HepG2 (cell line): ENCODE results near the gene MAPRE3. TPM values are rescaled to one million over a fixed set of nuclear protein-coding genes. Genes with fewer than 3 reads are reported as not detected.

Source experiments
- NCOA5 ChIP-seq: sonication (generic); formaldehyde crosslinking; IDR thresholded peaks from 2 replicates; pipeline ENCODE4 v1.4.0; 2020; ENCODE audit warnings: missing genetic modification reagents
- NFKBIZ ChIP-seq: IDR thresholded peaks from 2 replicates; pipeline ENCODE4 v1.6.1; 2018; ENCODE audit warnings: missing genetic modification reagents, missing compliant biosample characterization
- PITX1 ChIP-seq: sonication (generic); formaldehyde crosslinking; IDR thresholded peaks from 2 replicates; pipeline ENCODE4 v1.5.1; 2020; ENCODE audit warnings: mild to moderate bottlenecking, missing genetic modification reagents
- RXRA ChIP-seq: sonication (generic); formaldehyde crosslinking; IDR thresholded peaks from 2 replicates; pipeline ENCODE4 v1.5.1; 2020; ENCODE audit warnings: missing genetic modification reagents
- SNAPC2 ChIP-seq: sonication (generic); formaldehyde crosslinking; IDR thresholded peaks from 2 replicates; pipeline ENCODE4 v1.8.1; 2022; ENCODE audit warnings: mild to moderate bottlenecking, missing genetic modification reagents
- TAF1 ChIP-seq: sonication (generic); formaldehyde crosslinking; IDR thresholded peaks from 2 replicates; pipeline ENCODE4 v1.4.0; 2020; ENCODE audit warnings: missing genetic modification reagents
- YY1 ChIP-seq: IDR thresholded peaks from 2 replicates; pipeline ENCODE4 v1.6.1; 2011; ENCODE audit warnings: low read length, low read depth, moderate library complexity, mild to moderate bottlenecking; ENCODE audit not compliant: insufficient read depth, insufficient replicate concordance
- ZNF280B ChIP-seq: sonication (generic); formaldehyde crosslinking; IDR thresholded peaks from 2 replicates; pipeline ENCODE4 v1.5.0; 2020; ENCODE audit warnings: missing genetic modification reagents, mild to moderate bottlenecking, borderline replicate concordance
- ZNF607 ChIP-seq: sonication (generic); formaldehyde crosslinking; IDR thresholded peaks from 2 replicates; pipeline ENCODE4 v1.5.1; 2020; ENCODE audit warnings: missing genetic modification reagents, mild to moderate bottlenecking, borderline replicate concordance
- ZNF891 ChIP-seq: sonication (generic); formaldehyde crosslinking; IDR thresholded peaks from 2 replicates; pipeline ENCODE4 v1.5.0; 2020; ENCODE audit warnings: mild to moderate bottlenecking, missing genetic modification reagents
- polyA plus RNA-seq, 8 experiments: library from polyadenylated mRNA; depleted of rRNA in 3 of 8; stranded (reverse) in 7 of 8; unstranded in 1 of 8; fragments of >200 nt; fragmentation: Illumina TruSeq in 4 of 8; extraction: Trizol in 4 of 8; gene quantifications; 2 replicates each; pipeline versions ENCODE4 v1.2.1 to v1.2.3, GENCODE V29; 2011 to 2016; ENCODE audit warnings: low read depth in 4 of 8, missing spikeins in 1 of 8, mixed read lengths in 1 of 8; ENCODE audit not compliant: insufficient read depth in 1 of 8
- total RNA-seq, 5 experiments: library from RNA; depleted of rRNA; stranded (reverse); fragments of >200 nt; fragmentation: Illumina TruSeq; extraction: Trizol; gene quantifications; 2 replicates each; pipeline ENCODE4 v1.2.3, GENCODE V29; 2016; ENCODE audit warnings: low read depth in 1 of 5
- TF ChIP-seq, protein P1 (sequence below): sonication (generic); formaldehyde crosslinking; IDR thresholded peaks from 2 replicates; pipeline ENCODE4 v1.4.0; 2020; ENCODE audit warnings: missing genetic modification reagents
- TF ChIP-seq, protein P2 (sequence below): sonication (generic); formaldehyde crosslinking; IDR thresholded peaks from 2 replicates; pipeline ENCODE4 v1.4.0; 2020; ENCODE audit warnings: mild to moderate bottlenecking, missing genetic modification reagents
- TF ChIP-seq, protein P3 (sequence below): sonication (generic); formaldehyde crosslinking; IDR thresholded peaks from 2 replicates; pipeline ENCODE4 v1.4.0; 2020; ENCODE audit warnings: mild to moderate bottlenecking, missing genetic modification reagents, borderline replicate concordance

MAPRE3 gene
- total and polyA plus RNA-seq, 2 of the 13 experiments (the other 11 are each of a cell fraction or from before 2014, with no cell fraction given) = 0.31 to 0.91 TPM

DNA sequence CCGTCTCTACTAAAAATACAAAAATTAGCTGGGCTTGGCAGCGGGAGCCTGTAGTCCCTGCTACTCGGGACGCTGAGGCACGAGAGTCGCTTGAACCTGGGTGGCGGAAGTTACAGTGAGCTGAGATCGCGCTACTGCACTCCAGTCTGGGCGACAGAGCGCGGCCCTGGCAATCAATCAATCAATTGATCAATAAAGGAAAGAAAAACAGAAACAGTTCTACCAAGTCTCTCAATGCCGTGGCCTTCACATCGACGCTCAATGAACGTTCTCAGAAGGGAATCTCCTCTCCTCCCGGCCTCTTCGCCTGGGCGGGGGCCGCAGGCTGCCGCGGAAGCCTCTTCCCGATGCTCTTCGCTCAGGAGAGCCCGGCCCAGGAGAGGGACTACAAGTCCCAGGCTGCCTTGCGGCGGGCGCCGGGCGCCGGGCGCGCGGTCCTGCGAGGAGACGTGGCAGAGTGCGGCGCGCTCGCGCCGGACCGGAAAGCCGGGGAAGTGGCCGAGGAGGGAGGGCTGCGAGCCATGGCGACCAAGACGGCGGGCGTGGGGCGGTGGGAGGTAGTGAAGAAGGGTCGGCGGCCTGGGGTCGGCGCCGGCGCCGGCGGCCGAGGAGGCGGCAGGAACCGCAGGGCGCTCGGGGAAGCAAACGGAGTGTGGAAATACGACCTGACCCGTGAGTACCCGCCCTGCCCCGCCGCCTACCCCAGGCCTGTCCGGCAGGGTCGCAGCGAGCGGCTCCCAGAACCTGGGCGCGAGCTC is 62.2 kb downstream of the MAPRE3 start, which contains the start of gene TMEM214 (continued):
- TF ChIP-seq SNAPC2 (CRISPR knock-in tag) = peak; percentile 96
- TF ChIP-seq TAF1 (CRISPR knock-in tag) = peak; percentile 76
- TF ChIP-seq, protein P1, sequence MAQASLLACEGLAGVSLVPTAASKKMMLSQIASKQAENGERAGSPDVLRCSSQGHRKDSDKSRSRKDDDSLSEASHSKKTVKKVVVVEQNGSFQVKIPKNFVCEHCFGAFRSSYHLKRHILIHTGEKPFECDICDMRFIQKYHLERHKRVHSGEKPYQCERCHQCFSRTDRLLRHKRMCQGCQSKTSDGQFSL (CRISPR knock-in tag) = no peak
- TF ChIP-seq YY1 = peak; percentile 87
- peak; percentile 98; the same call in 1 of the 2 replicates for TF ChIP-seq ZNF607 (CRISPR knock-in tag)
- TF ChIP-seq PITX1 (CRISPR knock-in tag) = peak; percentile 12
- TF ChIP-seq, protein P2, sequence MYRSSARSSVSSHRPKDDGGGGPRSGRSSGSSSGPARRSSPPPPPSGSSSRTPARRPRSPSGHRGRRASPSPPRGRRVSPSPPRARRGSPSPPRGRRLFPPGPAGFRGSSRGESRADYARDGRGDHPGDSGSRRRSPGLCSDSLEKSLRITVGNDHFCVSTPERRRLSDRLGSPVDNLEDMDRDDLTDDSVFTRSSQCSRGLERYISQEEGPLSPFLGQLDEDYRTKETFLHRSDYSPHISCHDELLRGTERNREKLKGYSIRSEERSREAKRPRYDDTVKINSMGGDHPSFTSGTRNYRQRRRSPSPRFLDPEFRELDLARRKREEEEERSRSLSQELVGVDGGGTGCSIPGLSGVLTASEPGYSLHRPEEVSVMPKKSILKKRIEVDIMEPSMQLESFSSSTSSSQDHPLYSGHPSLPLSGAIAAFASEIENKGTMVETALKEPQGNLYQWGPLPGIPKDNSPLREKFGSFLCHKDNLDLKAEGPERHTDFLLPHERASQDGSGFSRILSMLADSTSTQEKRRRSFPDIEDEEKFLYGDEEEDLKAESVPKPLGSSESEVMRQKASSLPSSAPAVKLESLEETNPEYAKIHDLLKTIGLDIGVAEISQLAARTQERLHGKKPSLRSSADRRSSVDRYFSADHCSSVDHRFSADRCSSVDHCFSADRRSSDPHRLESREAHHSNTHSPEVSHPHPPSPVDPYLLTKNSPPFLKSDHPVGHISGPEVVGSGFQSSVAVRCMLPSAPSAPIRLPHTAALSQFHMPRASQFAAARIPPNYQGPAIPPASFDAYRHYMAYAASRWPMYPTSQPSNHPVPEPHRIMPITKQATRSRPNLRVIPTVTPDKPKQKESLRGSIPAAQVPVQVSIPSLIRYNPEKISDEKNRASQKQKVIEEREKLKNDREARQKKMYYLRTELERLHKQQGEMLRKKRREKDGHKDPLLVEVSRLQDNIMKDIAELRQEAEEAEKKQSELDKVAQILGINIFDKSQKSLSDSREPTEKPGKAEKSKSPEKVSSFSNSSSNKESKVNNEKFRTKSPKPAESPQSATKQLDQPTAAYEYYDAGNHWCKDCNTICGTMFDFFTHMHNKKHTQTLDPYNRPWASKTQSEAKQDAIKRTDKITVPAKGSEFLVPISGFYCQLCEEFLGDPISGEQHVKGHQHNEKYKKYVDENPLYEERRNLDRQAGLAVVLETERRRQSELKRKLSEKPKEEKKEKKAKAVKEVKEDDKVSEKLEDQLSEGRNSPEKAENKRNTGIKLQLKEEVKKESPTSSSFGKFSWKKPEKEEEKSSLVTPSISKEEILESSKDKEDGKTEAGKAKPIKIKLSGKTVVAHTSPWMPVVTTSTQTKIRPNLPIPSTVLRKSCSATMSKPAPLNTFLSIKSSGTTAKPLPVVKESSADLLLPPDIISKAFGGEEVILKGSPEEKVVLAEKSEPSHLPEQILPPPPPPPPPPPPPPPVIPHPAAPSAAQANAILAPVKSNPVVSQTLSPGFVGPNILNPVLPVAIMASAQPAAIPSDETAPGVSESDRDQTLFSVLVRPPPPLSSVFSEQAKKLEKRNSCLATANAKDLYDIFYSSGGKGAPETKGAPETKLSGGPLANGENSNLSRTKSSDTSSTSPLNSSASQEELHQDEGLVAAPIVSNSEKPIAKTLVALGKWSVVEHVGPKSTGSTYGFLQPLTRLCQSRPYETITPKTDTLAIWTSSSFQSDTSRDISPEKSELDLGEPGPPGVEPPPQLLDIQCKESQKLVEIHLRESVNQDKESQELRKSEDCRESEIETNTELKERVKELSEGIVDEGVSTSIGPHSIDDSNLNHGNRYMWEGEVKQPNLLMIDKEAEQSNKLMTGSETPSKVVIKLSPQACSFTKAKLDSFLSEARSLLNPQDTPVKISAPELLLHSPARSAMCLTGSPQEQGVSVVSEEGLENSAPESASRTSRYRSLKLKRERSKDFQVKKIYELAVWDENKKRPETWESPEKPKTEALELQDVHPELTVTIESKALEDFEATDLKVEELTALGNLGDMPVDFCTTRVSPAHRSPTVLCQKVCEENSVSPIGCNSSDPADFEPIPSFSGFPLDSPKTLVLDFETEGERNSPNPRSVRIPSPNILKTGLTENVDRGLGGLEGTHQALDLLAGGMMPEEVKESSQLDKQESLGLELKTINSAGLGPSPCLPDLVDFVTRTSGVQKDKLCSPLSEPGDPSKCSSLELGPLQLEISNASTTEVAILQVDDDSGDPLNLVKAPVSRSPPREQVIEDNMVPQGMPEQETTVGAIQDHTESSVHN = peak; percentile 76; the same call in 1 of the 2 replicates
- TF ChIP-seq, protein P3, sequence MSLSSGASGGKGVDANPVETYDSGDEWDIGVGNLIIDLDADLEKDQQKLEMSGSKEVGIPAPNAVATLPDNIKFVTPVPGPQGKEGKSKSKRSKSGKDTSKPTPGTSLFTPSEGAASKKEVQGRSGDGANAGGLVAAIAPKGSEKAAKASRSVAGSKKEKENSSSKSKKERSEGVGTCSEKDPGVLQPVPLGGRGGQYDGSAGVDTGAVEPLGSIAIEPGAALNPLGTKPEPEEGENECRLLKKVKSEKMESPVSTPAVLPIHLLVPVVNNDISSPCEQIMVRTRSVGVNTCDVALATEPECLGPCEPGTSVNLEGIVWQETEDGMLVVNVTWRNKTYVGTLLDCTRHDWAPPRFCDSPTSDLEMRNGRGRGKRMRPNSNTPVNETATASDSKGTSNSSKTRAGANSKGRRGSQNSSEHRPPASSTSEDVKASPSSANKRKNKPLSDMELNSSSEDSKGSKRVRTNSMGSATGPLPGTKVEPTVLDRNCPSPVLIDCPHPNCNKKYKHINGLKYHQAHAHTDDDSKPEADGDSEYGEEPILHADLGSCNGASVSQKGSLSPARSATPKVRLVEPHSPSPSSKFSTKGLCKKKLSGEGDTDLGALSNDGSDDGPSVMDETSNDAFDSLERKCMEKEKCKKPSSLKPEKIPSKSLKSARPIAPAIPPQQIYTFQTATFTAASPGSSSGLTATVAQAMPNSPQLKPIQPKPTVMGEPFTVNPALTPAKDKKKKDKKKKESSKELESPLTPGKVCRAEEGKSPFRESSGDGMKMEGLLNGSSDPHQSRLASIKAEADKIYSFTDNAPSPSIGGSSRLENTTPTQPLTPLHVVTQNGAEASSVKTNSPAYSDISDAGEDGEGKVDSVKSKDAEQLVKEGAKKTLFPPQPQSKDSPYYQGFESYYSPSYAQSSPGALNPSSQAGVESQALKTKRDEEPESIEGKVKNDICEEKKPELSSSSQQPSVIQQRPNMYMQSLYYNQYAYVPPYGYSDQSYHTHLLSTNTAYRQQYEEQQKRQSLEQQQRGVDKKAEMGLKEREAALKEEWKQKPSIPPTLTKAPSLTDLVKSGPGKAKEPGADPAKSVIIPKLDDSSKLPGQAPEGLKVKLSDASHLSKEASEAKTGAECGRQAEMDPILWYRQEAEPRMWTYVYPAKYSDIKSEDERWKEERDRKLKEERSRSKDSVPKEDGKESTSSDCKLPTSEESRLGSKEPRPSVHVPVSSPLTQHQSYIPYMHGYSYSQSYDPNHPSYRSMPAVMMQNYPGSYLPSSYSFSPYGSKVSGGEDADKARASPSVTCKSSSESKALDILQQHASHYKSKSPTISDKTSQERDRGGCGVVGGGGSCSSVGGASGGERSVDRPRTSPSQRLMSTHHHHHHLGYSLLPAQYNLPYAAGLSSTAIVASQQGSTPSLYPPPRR = peak; percentile 66
- 0 out of 2 replicates have a peak, but pooled peaks have one; percentile 39 for TF ChIP-seq ZNF891 (CRISPR knock-in tag)
- TF ChIP-seq RXRA (CRISPR knock-in tag) = peak; percentile 30; the same call in 1 of the 2 replicates
- no peak for TF ChIP-seq NCOA5 (CRISPR knock-in tag)
- TF ChIP-seq ZNF280B (CRISPR knock-in tag) = peak; percentile 15; the same call in 1 of the 2 replicates
- TF ChIP-seq NFKBIZ = no peak
